B cell (primary cell): Measurements from ENCODE around the gene SLCO3A1. TPM values are rescaled to one million over a fixed set of nuclear protein-coding genes. Genes with fewer than 3 reads are reported as not detected.
"Not testable (repeated sequence)": the region's sequence is repeated elsewhere in the genome, so short reads cannot be mapped to it uniquely, and the experiment has no call there.

Experiments used
- ATAC-seq: fragments of 200-7000 bp; cut with Tn5 transposase; one replicate; pipeline ENCODE4 v1.10.0; 2021; ENCODE audit warnings: low read depth, mild to moderate bottlenecking, moderate number of reproducible peaks, moderate library complexity
- CTCF ChIA-PET: fragments of 350-600 bp; sonication (Branson Sonifier 250); formaldehyde crosslinking; loops from one replicate; lab custom pipeline; 2021; ENCODE audit warnings: antibody characterized with exemption, inconsistent platforms; lab: Charles Lee
- POLR2A ChIA-PET: fragments of 350-600 bp; sonication (Branson Sonifier 250); formaldehyde crosslinking; loops from one replicate; lab custom pipeline; 2021; ENCODE audit warnings: antibody characterized with exemption; lab: Charles Lee
- DNase-seq: peaks from one replicate; pipeline ENCODE4 v3.0.0; 2013
- H2AFZ ChIP-seq: 2 replicates; pipeline ENCODE4 v1.6.1; 2012; ENCODE audit warnings: mild to moderate bottlenecking, low read depth, low read length; ENCODE audit not compliant: insufficient read depth, poor library complexity, severe bottlenecking
- H3K27ac ChIP-seq, 2 donors: 1 replicate in 1 of 2; 2 replicates in 1 of 2; pipeline ENCODE4 v1.5.1; 2012 to 2013; ENCODE audit warnings: low read length in 2 of 2, mild to moderate bottlenecking in 2 of 2, moderate library complexity in 1 of 2
- H3K27me3 ChIP-seq, 4 experiments: fragments of 200-600 bp in 1 of 4; sonication (generic) in 1 of 4; replicated peaks in 1 of 4; 1 replicate in 2 of 4; 2 replicates in 2 of 4; pipeline versions ENCODE4 v1.6.1 to v1.7.0; 2013 to 2016; ENCODE audit warnings: low read length in 3 of 4, mild to moderate bottlenecking in 2 of 4, mixed read lengths in 1 of 4, moderate library complexity in 1 of 4; ENCODE audit not compliant: insufficient read depth in 4 of 4, control insufficient read depth in 3 of 4; ENCODE audit errors: control extremely low read depth in 1 of 4
- H3K36me3 ChIP-seq, 2 experiments: replicated peaks in 1 of 2; 1 replicate in 1 of 2; 2 replicates in 1 of 2; pipeline versions ENCODE4 v1.6.1 to v1.7.1; 2013; ENCODE audit warnings: low read length in 1 of 2; ENCODE audit not compliant: insufficient read depth in 2 of 2, control insufficient read depth in 1 of 2; ENCODE audit errors: control extremely low read depth in 1 of 2, extremely low read depth in 1 of 2
- H3K4me1 ChIP-seq, 2 donors: fragments of 200-600 bp in 1 of 2; sonication (generic) in 1 of 2; 1 replicate in 1 of 2; 2 replicates in 1 of 2; pipeline versions ENCODE4 v1.5.1 to v1.6.1; 2013 to 2017; ENCODE audit warnings: low read length in 2 of 2; ENCODE audit not compliant: control insufficient read depth in 2 of 2, insufficient read depth in 2 of 2
- H3K4me2 ChIP-seq: replicated peaks from 2 replicates; pipeline ENCODE3; 2012; ENCODE audit warnings: mild to moderate bottlenecking, low read depth, low read length; ENCODE audit not compliant: poor library complexity, severe bottlenecking
- H3K4me3 ChIP-seq, 5 experiments: fragments of 200-600 bp in 1 of 5; sonication (generic) in 1 of 5; 1 replicate in 3 of 5; 2 replicates in 2 of 5; pipeline versions ENCODE4 v1.5.1 to v1.7.0; 2011 to 2016; ENCODE audit warnings: low read length in 4 of 5, mild to moderate bottlenecking in 4 of 5, low read depth in 2 of 5, control low read depth in 1 of 5, moderate library complexity in 1 of 5; ENCODE audit not compliant: insufficient read depth in 1 of 5; ENCODE audit errors: control extremely low read depth in 1 of 5, extremely low read depth in 1 of 5
- H3K79me2 ChIP-seq: fragments of 200-600 bp; sonication (generic); one replicate; pipeline ENCODE4 v1.6.0; 2016; ENCODE audit warnings: low read length; ENCODE audit not compliant: control insufficient read depth, insufficient read depth
- H3K9ac ChIP-seq: fragments of 200-600 bp; sonication (generic); 2 replicates; pipeline ENCODE4 v1.6.1; 2017; ENCODE audit warnings: mild to moderate bottlenecking, low read length, moderate library complexity
- H3K9me3 ChIP-seq, 3 donors: one replicate each; pipeline versions ENCODE4 v1.6.1 to v1.7.1; 2013; ENCODE audit warnings: low read length in 2 of 3; ENCODE audit not compliant: control insufficient read depth in 2 of 3, insufficient read depth in 1 of 3; ENCODE audit errors: control extremely low read depth in 1 of 3
- H4K20me1 ChIP-seq: 2 replicates; pipeline ENCODE4 v1.6.0; 2012; ENCODE audit warnings: mild to moderate bottlenecking, low read length; ENCODE audit not compliant: insufficient read depth, control insufficient read depth, poor library complexity, severe bottlenecking
- H3K27ac Mint-ChIP-seq: one replicate; pipeline ENCODE4 v1.8.0; 2021; ENCODE audit warnings: mixed read lengths
- H3K27me3 Mint-ChIP-seq: one replicate; pipeline ENCODE4 v1.8.0; 2021; ENCODE audit warnings: mixed read lengths
- H3K4me1 Mint-ChIP-seq: one replicate; pipeline ENCODE4 v1.8.0; 2021; ENCODE audit warnings: mixed read lengths
- H3K4me3 Mint-ChIP-seq: one replicate; pipeline ENCODE4 v1.8.0; 2021; ENCODE audit warnings: mixed read lengths
- H3K9me3 Mint-ChIP-seq: one replicate; pipeline ENCODE4 v1.8.0; 2022; ENCODE audit warnings: mixed read lengths; ENCODE audit not compliant: insufficient read depth
- EZH2 ChIP-seq: IDR thresholded peaks from 2 replicates; pipeline ENCODE4 v1.6.1; 2012; ENCODE audit warnings: borderline replicate concordance, low read depth, mild to moderate bottlenecking, moderate library complexity, low read length; ENCODE audit not compliant: insufficient read depth, poor library complexity, severe bottlenecking
- WGBS: methylation state at CpG from one replicate; pipeline ENCODE4 v1.1.5; 2013; ENCODE audit warnings: missing lambda C conversion rate; ENCODE audit not compliant: insufficient coverage; 5-methylcytosine and 5-hydroxymethylcytosine counted together
- intact Hi-C: fragments of 100-400 bp; cut with micrococcal nuclease; formaldehyde crosslinking; loops from one replicate; pipeline ENCODE4 v1.10.0; 2022
- polyA plus RNA-seq: library from polyadenylated mRNA; depleted of rRNA; stranded (reverse); fragments of >200 nt; gene quantifications from 2 replicates; pipeline ENCODE4 v1.2.3, GENCODE V29; 2012
- total RNA-seq, 2 donors: library from RNA; stranded (reverse); fragments of 120-200 nt in 1 of 2; gene quantifications; 1 replicate in 1 of 2; 2 replicates in 1 of 2; pipeline versions ENCODE4 v1.2.3 to v1.2.4, GENCODE V29; 2013 to 2022
- TF ChIP-seq, protein P1 (sequence below): fragments of 200-600 bp; IDR thresholded peaks from one replicate; pipeline ENCODE4 v1.8.0; 2022; ENCODE audit warnings: antibody characterized with exemption, mild to moderate bottlenecking

The SLCO3A1 gene
- total and polyA plus RNA-seq, 2 donors (not counting 1 experiment from before 2014, with no cell fraction given): 0.99 to 2.3 TPM

DNA sequence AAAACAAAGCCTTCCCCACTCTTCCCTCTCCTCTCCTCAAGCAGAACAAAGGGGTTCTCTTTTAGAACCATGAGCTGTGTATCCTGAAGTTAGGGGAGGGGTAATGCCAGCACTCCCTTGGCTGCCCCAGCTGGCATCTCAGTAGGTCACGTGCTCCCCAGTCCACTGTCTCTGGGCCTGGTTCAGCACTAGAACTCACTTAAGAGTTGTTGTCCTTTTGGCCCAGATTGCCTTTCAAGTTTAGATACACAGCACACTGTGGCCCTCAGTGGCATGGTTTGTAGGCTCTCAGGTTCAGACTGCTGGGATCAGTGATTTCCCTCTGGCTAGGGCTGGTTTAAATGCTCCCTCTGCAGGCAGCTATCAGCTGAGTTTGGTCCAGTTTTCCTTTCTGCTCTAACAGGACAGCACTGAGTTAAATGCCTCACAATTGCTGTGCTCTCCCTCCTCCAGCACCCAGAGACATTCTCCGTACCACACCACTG, 351.8 kb downstream of the SLCO3A1 start:
- no peak overlapping the region for H3K4me3 Mint-ChIP-seq
- ATAC-seq (no peak), DNase-seq (no peak)
- ChIA-PET POLR2A (no interaction called here), CTCF (no interaction called here)
- Histone ChIP-seq H3K27me3 (peaks cover 0 to 2% (median 0%) of the 10 kb centered on the region in 4 experiments), H3K79me2 (no peaks in the 10 kb centered on the region), H3K4me2 (no peak overlapping the region), H3K9me3 (peaks cover 0 to 5% (median 0%) of the 10 kb centered on the region in 3 donors), H2AFZ (no peak overlapping the region), H3K27ac (no peak overlapping the region), H3K36me3 (no peaks in the 10 kb centered on the region), H3K4me1 (no peaks in the 10 kb centered on the region), H3K9ac (no peak overlapping the region), H3K4me3 (no peak overlapping the region), H4K20me1 (no peaks in the 10 kb centered on the region)
- no peak for TF ChIP-seq EZH2
- TF ChIP-seq, protein P1, sequence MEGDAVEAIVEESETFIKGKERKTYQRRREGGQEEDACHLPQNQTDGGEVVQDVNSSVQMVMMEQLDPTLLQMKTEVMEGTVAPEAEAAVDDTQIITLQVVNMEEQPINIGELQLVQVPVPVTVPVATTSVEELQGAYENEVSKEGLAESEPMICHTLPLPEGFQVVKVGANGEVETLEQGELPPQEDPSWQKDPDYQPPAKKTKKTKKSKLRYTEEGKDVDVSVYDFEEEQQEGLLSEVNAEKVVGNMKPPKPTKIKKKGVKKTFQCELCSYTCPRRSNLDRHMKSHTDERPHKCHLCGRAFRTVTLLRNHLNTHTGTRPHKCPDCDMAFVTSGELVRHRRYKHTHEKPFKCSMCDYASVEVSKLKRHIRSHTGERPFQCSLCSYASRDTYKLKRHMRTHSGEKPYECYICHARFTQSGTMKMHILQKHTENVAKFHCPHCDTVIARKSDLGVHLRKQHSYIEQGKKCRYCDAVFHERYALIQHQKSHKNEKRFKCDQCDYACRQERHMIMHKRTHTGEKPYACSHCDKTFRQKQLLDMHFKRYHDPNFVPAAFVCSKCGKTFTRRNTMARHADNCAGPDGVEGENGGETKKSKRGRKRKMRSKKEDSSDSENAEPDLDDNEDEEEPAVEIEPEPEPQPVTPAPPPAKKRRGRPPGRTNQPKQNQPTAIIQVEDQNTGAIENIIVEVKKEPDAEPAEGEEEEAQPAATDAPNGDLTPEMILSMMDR: no peak
- no peak overlapping the region for H3K27ac Mint-ChIP-seq
- 100% methylated on average over 1 of the region's 2 CpGs for WGBS
- peaks cover 4% of the 10 kb centered on the region for H3K9me3 Mint-ChIP-seq
- intact Hi-C loops: no loop called here
- peaks cover 20% of the 10 kb centered on the region for H3K27me3 Mint-ChIP-seq
- H3K4me1 Mint-ChIP-seq: no peaks in the 10 kb centered on the region

GRCh38 chr15:92207601-92208000, 354.1 kb downstream of the SLCO3A1 start:
- H3K27me3 ChIP-seq, H3K4me3 Mint-ChIP-seq, H3K9ac ChIP-seq, ATAC-seq, H3K4me1 ChIP-seq, H2AFZ ChIP-seq, H3K79me2 ChIP-seq, H3K27ac ChIP-seq, POLR2A ChIA-PET, H3K4me2 ChIP-seq, DNase-seq, H3K4me3 ChIP-seq, CTCF ChIA-PET, H3K36me3 ChIP-seq, H3K9me3 ChIP-seq, H4K20me1 ChIP-seq, H3K9me3 Mint-ChIP-seq, H3K4me1 Mint-ChIP-seq, H3K27ac Mint-ChIP-seq, intact Hi-C loops: not testable (repeated sequence)
- 74% methylated on average over 6 of the region's 6 CpGs for WGBS
- H3K27me3 Mint-ChIP-seq: peaks cover 25% of the 10 kb centered on the region
